Suprapubic skin (tissue), 3 donors: ENCODE results near the gene FSTL4.

ENCODE experiments used
- CTCF ChIP-seq, 2 donors: fragments of 200-600 bp in 1 of 2; fragments of 450-650 bp in 1 of 2; sonication (generic) in 1 of 2; IDR thresholded peaks; one replicate each; pipeline ENCODE4 v1.5.1; 2016 to 2019; ENCODE audit warnings: antibody characterized with exemption in 2 of 2, mild to moderate bottlenecking in 1 of 2, moderate library complexity in 1 of 2
- POLR2A ChIP-seq, 2 donors: fragments of 450-650 bp; IDR thresholded peaks; one replicate each; pipeline ENCODE4 v1.6.1; 2017; ENCODE audit warnings: antibody characterized with exemption in 2 of 2, mild to moderate bottlenecking in 2 of 2, moderate library complexity in 2 of 2

GRCh38 chr5:133483406-133484090 lies 128.8 kb downstream of the FSTL4 start:
- TF ChIP-seq CTCF (IDR thresholded peaks at IDR 0.05) (no peak), POLR2A (IDR thresholded peaks at IDR 0.05) (no peak)
